Stimulated activated CD8-positive, alpha-beta memory T cell treated with anti-CD3 and anti-CD28 coated beads, Interleukin-12 subunit alpha, Interleukin-12 subunit beta, amount 100 ng/mL, for 4 hours (primary cell): ENCODE results near the gene ZER1.
A peak's percentile ranks its signal among the peaks of the same experiment; 100 is the strongest.
"Not testable (repeated sequence)": the region's sequence is repeated elsewhere in the genome, so short reads cannot be mapped to it uniquely, and the experiment has no call there.

Experiments used
- DNase-seq: peaks from one replicate; pipeline ENCODE4 v3.0.0-alpha.2; 2020; ENCODE audit warnings: low read depth

Gene ZER1

DNA sequence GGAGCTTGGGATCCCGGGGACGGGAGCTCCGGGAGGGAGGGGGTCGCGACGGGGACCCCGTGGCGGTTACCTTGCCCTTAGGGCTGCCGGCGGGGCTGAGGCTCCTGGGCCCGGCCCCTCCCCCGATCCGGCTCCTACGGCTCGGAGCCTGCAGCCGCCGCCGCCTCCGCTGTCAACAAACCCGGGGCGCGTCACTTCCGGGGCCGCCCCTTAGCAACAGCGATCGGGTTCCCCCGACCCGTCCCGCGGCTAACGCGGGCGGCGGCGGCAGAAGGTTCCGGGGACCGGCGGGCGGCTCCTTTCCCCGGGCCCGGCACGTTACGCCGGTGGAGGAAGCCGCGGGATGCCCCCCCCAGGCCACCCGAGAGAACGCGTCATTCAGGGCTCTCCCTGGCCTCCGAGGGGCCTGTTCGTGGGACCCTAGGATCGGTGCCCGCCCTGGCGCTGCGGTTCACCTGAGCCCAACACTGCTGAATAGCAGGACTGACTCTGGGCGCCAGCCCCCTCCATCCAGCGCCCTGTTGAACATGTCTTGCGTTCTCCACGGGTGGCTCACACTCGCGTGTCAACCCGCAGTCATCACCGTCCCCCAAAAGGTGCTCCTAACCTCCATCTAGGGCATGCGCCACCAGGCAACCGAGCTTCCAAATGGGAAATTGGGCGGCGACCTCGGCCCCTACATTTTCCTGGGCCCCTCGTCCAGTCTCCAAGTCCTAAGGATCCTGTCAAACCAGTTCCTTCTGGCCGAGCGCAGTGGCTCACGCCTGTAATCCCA lies at the start of gene ZER1:
Gene ZER1 (minus strand): TSS at position 183 of the 775 bp plus-strand sequence. CDS start 16,362 bp downstream, outside the sequence.
- peak; percentile 91 for DNase-seq

DNA sequence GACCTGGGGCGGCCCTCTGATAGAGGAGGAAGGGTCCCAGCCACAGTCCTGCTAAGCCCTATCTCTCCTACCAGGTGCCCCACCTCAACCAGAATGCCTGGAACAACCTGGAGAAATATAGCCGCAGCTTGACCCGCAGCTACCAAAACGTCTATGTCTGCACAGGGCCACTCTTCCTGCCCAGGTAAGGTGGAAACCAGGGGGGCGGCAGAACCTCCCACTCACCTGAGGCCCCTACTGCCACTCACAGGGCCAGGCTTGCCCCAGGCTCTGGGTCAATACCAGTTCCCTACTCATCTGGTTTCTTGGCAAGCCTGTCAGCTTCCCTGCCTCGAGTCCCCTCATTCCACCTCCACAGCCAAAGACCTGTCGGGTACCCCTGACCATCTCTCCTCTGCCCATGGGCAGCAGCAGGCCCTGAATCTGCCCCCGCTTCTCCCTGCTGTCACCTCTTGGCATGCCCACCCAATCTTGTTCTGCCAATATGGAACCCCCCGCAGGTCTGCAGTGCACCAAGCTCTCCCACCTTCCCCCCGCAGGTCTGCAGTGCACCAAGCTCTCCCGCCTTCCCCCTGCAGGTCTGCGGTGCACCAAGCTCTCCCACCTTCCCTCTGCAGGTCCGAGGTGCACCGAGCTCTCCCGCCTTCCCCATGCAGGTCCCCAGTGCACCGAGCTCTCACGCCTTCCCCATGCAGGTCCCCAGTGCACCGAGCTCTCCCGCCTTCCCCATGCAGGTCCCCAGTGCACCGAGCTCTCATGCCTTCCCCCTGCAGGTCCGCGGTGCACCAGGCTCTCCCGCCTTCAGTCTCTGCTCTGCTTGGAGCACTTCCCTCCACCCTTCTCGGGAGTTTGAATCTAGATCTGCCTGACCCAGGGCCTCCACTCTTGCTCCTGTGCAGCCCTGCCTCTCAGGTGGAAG lies 49.2 kb upstream of the ZER1 start:
- no peak for DNase-seq

DNA sequence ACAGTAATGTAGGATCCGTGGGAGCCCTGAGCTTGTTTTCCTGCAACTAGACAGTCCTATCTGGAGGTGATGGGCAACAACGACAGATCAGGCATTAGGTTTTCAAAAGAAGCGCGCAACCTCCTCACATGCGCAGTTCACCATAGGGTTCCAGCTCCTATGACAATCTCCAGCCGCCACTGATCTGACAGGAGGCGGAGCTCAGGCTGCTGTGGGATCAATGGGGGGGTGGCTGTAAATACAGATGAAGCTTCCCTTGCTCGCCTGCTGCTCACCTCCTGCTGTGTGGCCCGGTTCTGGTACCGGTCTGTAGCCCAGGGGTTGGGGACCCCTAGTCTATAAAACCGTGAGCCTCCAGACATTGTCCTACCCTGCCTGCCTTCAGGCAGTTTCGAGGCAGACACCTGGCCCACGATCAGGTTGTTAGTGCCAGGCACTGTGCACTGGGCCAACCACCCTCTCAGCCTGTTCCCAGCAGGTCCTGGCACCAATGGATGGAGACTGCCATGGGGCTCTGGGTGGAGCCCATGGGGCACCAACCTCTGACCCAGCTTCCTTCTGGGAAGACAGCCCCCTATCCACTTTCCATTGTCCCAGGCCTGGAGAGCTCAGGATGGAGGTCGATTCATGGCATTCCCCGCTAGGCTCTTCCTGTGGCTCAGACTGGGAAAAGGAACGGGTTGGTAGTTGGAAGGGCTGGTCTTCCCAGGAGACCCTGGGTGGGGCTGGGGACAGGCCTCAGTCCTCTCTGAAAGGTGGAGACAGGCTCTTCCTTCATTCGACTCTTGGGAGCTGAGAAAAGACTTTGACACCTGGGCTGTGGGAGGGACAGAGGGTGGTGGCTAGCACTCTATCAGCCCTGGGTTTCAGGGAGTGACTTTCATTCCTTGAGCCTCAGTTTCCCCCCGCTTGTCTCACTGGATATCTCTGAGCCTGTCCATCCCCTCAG lies 48.3 kb upstream of the ZER1 start:
- DNase-seq, result no peak

DNA sequence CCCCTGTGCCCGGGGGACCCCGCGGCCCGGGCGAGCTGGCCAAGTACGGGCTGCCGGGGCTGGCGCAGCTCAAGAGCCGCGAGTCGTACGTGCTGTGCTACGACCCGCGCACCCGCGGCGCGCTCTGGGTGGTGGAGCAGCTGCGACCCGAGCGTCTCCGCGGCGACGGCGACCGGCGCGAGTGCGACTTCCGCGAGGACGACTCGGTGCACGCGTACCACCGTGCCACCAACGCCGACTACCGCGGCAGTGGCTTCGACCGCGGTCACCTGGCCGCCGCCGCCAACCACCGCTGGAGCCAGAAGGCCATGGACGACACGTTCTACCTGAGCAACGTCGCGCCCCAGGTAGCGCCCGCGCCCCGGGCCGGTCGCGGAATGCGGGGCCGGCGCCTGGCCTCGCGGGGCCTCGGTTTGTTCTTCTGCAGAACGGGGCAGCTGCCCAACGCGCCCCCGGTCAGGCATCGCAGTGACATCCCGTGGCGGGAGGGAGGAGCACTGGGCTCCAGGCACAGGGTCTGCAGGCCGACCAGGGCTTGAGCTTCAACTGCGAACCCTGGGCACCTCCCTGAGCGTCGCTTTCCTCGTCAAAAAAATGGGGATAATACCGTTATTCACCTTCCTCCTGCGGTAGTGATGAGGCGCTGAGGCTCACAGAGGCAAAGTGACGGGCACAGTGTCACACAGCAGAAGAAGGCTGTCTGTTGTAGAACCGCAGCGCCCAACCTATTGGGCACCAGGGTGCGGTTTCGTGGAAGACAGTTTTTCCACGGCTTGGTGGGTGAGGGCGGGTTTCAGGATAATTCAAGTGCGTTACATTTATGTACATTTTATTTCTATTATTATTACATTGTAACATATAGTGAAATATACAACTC lies 47.4 kb upstream of the ZER1 start:
- peak; percentile 28 for DNase-seq

DNA sequence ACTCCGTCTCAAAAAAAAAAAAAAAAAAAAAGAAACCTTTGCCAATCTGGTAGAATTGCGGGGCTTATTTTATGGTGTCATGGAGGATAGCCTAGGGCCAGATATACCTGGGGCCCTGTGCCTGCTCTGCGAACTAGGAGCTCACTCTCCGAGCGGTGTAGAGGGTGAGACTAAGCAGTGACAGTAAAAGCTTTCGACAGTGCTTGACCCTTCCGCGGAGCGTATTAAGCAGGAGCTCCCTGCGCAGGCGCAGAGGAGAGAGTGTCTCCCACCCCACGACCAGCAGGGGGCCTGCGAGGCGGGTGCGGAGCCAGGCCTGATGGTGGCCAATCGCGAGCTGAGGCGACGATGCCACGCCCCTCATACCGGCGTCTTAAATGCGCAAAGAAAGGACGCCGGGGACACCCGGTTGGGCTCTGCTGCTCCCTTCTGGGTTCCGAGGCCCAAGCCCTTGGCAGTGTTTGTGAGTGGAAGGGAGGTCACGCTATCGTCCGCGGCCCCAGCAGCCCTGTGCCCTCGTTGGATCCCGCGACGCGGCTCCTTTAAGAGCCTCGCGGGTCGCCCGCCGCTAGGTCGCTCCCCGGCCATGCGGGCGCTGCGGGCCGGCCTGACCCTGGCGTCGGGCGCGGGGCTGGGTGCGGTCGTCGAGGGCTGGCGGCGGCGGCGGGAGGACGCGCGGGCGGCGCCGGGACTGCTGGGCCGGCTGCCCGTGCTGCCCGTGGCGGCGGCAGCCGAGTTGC lies 46.5 kb upstream of the ZER1 start, which contains the start of gene ENDOG:
Gene ENDOG (plus strand): TSS at position 402 of the 740 bp plus-strand sequence. CDS start 185 bp downstream, at position 587.
- peak; percentile 96 for DNase-seq

DNA sequence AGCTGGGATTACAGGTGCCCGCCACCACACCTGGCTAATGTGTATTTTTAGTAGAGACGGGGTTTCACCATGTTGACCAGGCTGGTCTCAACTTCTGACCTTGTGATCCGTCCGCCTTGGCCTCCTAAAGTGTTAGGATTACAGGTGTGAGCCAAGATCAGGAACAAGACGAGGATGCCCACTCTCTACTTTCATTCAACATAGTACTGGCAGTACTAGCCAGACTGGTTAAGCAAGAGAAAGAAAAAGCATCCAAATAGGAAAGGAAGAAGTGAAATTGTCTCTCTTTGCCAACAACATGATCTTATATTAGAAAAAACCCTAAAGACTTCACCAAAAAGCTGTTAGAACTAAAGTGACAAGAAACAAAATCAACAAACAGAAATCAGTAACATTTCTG lies 39.1 kb upstream of the ZER1 start:
- DNase-seq, result no peak

DNA sequence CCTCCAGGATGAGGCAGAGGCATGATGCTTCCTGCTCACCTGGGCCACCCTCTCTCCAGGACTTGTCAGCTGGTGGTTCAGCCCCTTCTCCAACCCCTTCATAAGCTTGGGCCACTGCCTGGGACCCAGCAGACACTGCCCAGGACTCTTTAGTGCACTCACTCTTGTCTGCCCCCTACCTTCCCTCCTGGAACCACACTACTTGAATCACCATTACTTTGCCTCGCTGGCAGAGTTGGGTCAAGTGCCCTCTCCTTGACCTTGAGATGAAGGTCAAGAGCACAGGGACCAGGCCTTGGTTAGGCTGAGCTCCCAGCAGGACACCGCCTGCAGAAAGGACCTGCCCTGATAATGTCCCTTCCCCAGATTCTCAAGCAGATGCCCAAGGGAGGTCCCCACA lies 38.1 kb upstream of the ZER1 start:
- no peak for DNase-seq

DNA sequence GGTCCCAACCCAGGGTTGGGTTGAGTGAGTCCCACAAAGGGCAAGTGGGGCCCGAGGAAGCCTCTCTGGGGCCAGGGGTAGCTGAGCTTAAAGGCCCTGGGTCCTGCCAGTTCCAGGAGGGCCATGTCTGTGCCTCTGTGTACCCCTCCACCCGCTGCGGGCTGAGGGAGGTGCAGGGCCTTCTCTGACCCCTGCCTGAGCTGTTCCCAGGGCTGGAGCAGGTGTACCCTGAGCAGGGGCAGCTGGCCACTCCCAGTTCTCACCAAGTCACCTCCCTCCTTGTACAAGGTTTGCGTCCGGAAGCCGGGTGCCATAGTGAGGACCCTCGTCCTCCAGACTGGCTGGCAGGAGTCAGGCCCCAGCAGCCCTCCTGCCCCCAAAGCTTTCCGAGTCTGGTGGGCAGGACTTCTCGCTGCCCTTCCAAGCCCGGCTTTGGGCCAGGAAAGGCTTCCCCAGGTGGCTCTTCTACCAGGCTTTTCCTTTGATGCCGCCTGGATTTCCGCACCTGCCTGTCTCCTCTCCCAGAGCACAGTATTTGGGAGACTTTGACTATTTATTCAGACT lies 37.4 kb upstream of the ZER1 start:
- no peak for DNase-seq

DNA sequence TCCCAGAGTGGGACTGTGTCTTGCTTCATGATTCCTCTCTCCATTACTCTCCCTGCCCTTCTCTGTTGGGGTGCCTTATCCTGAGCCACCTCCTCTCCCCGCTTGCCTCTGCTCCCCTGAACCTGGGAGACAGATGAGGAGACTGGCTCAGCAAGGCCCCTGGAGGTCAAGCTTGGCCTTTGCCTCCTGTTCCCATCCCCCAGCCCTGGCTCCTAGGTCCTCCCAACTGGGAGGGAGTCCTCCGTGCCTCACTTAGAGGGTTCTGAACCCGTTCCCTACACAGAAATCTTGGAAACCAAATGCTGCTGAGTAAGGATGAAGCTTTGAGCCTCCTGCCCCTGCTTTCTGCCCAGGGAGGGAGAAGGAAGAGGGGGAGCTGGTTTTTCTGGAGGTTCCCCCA lies 36.8 kb upstream of the ZER1 start:
- no peak for DNase-seq

DNA sequence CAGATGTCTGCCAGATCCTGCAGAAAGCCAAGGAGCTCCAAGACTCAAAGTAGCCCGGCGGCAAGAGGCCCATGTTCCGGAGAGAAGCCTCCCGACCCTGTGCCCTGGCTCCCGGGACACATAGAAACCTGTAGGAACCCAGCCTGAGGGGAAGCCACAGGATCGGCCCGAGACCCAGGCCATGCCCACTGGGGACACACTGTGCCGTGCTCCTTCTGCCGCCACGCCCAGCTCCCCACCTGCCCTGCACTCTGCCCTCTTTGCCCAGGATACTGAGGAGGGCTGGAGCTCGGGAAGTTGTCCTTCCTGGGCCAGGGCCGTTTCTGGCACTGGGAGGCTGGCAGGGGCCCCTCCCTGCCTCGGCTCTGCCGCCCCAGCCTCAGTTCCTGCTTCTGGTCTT lies 36.1 kb upstream of the ZER1 start:
- no peak for DNase-seq

DNA sequence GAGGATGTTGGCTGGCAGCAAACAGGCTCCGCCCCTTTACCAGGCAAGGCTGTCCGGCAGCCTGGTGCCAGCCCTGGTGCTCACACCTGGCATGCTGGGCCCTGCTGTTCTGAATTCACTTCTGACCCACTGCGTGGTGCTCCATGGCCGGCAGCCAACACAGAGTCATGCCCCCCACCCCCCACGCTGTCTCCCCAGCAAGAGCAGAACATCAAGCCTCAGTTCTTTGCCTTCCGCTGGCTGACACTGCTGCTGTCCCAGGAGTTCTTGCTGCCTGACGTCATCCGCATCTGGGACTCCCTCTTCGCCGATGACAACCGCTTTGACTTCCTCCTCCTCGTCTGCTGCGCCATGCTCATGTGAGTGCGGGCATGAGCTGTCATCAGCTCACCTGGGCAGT lies 33.9 kb upstream of the ZER1 start:
- DNase-seq, result no peak

DNA sequence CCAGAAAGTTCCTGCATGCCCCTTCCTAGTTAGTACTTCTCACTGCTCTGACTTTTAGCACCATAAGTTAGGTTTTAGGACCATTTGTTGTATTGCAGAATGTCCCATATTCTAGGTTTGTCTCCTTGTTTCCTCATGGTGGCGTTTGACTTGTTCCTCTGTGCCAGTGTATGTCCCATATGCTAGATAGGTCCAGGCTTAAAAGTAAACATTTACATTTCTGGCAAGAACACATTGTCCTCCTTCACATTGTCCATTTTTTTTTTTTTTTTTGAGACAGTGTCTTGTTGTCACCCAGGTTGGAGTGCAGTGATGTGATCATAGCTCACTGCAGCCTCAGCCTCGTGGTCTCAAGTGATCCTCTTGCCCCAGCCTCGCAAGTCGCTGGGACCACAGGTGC lies 30.8 kb upstream of the ZER1 start:
- DNase-seq, result no peak

DNA sequence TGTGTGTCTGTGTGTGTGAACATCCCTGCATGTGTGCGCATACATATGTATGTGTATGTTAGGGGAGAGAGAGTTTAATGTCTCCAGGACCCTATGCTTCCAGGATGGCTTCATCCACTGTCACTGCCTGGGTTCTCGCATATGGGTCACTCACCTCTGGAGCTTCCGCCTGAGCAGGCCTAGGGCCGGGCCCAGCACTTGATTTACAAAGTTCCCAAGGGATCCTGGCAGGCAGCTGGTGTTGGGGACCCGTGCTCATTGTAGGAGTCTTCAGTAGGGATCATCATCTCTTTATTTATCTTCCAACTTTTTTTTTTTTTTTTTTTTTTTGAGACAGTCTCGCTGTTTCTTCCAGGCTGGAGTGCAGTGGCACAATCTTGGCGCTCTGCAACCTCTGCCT lies 28.3 kb upstream of the ZER1 start:
- DNase-seq, result no peak

DNA sequence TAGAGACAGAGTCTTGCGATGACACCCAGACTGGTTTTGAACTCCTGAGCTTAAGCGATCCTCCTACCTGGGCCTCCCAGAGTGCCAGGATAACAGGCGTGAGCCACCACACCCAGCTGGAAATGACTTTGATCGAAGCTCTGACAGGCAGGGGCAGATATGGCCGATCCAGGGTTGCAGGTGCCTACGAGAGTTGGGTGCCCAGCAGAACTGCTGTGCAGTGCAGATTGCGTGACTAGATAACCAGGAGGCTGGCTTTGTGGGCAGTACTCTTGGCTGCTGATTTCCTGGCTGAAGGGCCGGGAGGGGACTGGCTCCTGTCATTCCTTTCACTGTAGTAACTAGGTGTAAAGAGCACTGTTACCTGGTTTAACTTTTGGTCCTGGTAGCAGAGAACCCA lies 27.2 kb upstream of the ZER1 start:
- DNase-seq, result no peak

DNA sequence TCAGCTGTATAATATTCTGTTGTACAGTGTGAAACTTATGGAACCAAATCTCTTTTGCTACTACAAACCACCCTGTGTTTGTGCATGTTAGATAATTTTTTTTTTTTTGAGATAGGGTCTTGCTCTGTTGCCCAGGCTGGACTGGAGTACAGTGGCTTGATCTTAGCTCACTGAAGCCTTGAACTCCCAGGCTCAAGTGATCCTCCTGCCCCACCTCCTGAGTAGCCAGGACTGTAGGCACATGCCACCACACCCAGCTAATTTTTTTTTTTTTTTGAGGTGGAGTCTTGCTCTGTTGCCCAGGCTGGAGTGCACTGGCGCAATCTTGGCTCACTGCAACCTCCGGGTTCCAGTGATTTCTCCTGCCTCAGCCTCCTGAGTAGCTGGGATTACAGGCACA lies 23.2 kb upstream of the ZER1 start:
- DNase-seq, result not testable (repeated sequence)

DNA sequence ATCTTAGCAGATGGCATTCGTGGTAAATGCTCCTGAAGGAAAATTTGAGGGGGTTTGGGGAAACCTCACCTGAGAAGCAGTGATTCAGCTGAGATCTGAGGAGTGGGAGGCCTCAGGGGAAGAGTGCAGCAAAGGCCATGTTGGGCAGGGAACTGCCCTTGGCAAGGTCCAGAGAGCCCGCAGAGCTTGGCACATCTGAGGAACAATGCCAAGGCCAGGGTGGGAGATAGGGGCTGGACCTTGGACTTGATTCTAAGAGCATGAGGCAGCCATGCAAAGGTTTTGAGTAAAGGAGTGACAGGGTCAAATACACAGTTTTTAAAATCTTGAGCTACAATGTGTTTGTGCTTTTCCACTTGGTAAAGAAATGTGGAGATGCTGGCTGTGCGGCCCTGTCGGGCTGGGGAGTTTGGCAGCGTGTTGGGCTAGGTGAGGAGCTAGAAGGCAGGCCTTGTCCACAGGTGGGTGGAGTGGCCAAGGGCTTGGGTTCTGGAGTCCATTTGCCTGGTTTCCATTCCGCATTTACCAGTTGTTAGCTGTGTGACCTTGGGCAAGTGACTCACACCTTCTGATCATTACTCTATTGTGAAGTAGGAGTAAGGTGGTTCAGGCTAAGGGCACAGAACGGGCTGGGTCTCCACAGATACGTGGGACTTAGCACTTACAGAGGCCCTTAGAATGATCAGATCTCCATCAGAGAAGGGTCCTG lies 21.4 kb upstream of the ZER1 start:
- no peak for DNase-seq

DNA sequence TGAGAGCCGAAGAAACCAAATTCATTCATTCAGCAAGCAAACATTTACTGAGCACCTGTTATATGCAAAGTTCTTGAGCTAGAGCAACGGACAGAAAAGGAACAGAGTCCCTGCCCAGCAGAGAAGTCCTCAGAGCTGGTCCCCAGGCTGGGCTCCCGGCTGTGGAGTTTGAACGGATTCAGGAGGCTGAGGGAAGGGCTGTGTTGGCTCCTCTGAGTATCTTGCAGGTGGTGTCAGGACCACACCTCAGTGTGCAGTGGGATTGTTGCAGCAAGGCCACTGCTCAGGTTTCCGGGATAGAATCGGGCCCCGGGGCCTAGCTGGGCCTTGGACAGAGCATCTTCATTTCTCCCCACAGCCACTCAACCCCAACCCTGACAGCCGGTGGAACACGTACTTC lies 20.4 kb upstream of the ZER1 start:
- no peak for DNase-seq

DNA sequence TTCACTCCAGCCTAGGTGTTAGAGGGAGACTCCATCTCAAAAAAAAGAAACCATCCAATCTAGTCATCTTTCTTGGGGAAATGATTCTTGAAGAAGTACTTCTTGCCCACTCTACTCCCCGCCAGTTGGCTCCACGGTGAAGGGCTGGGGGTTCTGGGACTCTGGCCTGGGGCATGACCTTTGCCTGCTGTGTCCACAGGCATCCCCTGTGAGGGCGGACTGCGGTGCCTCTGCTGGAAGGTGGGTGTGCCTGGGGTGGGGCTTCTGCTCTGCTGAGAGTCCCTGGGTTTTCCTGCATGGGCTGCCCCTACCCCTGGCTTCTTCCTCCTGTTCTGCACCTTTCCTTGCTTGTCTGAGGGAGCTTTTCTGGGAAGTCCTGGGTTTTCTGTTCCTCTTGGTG lies 18.8 kb upstream of the ZER1 start:
- DNase-seq, result no peak

DNA sequence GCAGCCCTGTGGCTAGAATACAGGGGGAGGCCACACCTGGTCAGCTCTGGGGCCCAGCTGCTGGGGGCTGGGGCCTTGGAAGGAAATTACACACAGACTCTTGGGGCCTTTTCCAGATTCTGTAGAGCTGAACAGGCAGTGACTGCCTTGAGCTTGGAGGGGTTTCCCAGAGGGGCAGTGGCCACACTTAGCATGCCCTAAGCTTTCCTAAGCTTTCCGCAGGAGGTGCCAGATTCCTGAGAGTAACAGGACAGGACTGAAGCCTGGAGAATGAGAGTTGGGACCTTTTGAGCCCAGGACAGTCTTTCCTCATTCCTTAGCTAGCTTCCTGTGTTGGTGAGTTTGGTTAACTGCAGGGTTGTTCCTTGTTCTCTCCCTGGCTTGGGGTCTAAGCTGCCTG lies 16.7 kb upstream of the ZER1 start:
- no peak for DNase-seq
